ENCODE measurements around the gene NRG3.

DNA sequence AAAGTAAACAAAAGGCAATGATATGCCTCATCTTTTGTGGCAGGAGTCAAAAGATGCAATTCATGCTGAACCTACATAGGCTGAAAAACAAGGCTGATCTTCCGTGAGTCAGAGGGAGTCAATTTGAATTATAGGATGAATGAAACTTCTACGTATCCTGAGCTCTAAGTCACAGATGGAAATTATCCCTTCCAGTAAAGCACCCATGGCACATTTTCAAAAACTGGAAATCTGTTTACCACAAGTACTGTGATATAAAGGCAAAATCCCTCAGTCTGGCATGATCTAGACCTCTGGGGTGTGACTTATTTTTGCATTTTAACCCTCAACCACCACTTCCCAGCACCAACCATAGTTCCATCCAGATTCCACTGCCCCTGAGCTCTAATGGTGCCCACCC is 69.6 kb downstream of the NRG3 start:
- TF ChIP-seq YY1 (IDR thresholded peaks at IDR 0.05; ENCODE audit: insufficient read depth, insufficient read length) (no peak), ZNF274 (IDR thresholded peaks at IDR 0.05; ENCODE audit: low read depth, low read length) (no peak), SUZ12 (IDR thresholded peaks at IDR 0.05; ENCODE audit: extremely low read depth, insufficient read depth, insufficient read length) (no peak)

Data from NT2/D1 (cell line).